Endothelial cell of umbilical vein (primary cell): ENCODE results near the gene CDC37. TPM values are rescaled to one million over a fixed set of nuclear protein-coding genes. Genes with fewer than 3 reads are reported as not detected.

Experiments
- BruUV-seq: library from RNA; stranded (reverse); fragments of 400-500 nt; replicated peaks from 2 replicates; lab custom pipeline; 2021; lab: Mats Ljungman, UMichigan
- CTCF ChIA-PET: fragments of 300-600, 350-600 bp; sonication (Branson Sonifier 250); formaldehyde crosslinking; loops from one replicate; lab custom pipeline; 2021; ENCODE audit warnings: antibody characterized with exemption, inconsistent platforms; lab: Charles Lee
- POLR2A ChIA-PET: fragments of 300-600, 350-600 bp; sonication (Branson Sonifier 250); formaldehyde crosslinking; loops from one replicate; lab custom pipeline; 2021; ENCODE audit warnings: antibody characterized with exemption, inconsistent platforms; lab: Charles Lee
- DNase-seq: peaks from one replicate; pipeline ENCODE4 v3.0.0-alpha.2; 2011; ENCODE audit warnings: low read depth, low spot score
- FAIRE-seq: peaks from 2 replicates; lab custom pipeline; 2011; peaks lifted over from hg19 to GRCh38; lab: Jason Lieb, UNC
- H2AFZ ChIP-seq: 2 replicates; pipeline ENCODE4 v1.6.0; 2012; ENCODE audit warnings: low read depth, low read length, control low read depth, inconsistent platforms
- H3K27ac ChIP-seq: 2 replicates; pipeline ENCODE4 v1.5.1; 2011; ENCODE audit warnings: low read depth, mild to moderate bottlenecking, control low read depth, low read length, moderate library complexity; ENCODE audit not compliant: insufficient read depth
- H3K27me3 ChIP-seq, 2 experiments: 2 replicates each; pipeline versions ENCODE4 v1.6.0 to v1.6.1; 2011; ENCODE audit warnings: low read length in 2 of 2, mixed read lengths in 1 of 2; ENCODE audit not compliant: control insufficient read depth in 2 of 2, insufficient read depth in 2 of 2
- H3K36me3 ChIP-seq, 2 experiments: 2 replicates in 1 of 2; 3 replicates in 1 of 2; pipeline ENCODE4 v1.5.1; 2011; ENCODE audit warnings: low read length in 2 of 2, mild to moderate bottlenecking in 1 of 2, moderate library complexity in 1 of 2; ENCODE audit not compliant: control insufficient read depth in 2 of 2, insufficient read depth in 2 of 2; ENCODE audit errors: extremely low read depth in 1 of 2
- H3K4me1 ChIP-seq: 3 replicates; pipeline ENCODE4 v1.5.1; 2011; ENCODE audit warnings: mild to moderate bottlenecking, low read length; ENCODE audit not compliant: control insufficient read depth, insufficient read depth; ENCODE audit errors: extremely low read depth
- H3K4me2 ChIP-seq: 2 replicates; pipeline ENCODE4 v1.6.1; 2011; ENCODE audit warnings: low read length, control low read depth, mixed read lengths; ENCODE audit not compliant: insufficient read depth
- H3K4me3 ChIP-seq, 3 experiments: fragments of 200-600 bp in 1 of 3; sonication (generic), shearing (Covaris generic) in 1 of 3; replicated peaks in 1 of 3; 2 replicates each; pipeline ENCODE4 v1.5.1; 2011 to 2016; ENCODE audit warnings: control low read depth in 3 of 3, low read length in 3 of 3, mild to moderate bottlenecking in 2 of 3, inconsistent platforms in 1 of 3, low read depth in 1 of 3, moderate library complexity in 1 of 3; ENCODE audit not compliant: insufficient read depth in 1 of 3
- H3K79me2 ChIP-seq: 2 replicates; pipeline ENCODE4 v1.6.0; 2012; ENCODE audit warnings: low read length, inconsistent platforms; ENCODE audit not compliant: control insufficient read depth, insufficient read depth
- H3K9ac ChIP-seq: replicated peaks from 2 replicates; pipeline ENCODE3; 2011; ENCODE audit warnings: low read length, control low read depth; ENCODE audit not compliant: insufficient read depth; ENCODE audit errors: extremely low read depth
- H3K9me1 ChIP-seq: replicated peaks from 3 replicates; pipeline ENCODE4 v1.6.0; 2011; ENCODE audit warnings: mild to moderate bottlenecking, low read length; ENCODE audit not compliant: control insufficient read depth, insufficient read depth; ENCODE audit errors: extremely low read depth
- H3K9me3 ChIP-seq: replicated peaks from 2 replicates; pipeline ENCODE4 v1.5.1; 2012; ENCODE audit warnings: low read length, inconsistent platforms; ENCODE audit not compliant: control insufficient read depth, insufficient read depth
- H4K20me1 ChIP-seq: replicated peaks from 2 replicates; pipeline ENCODE3; 2011; ENCODE audit warnings: mild to moderate bottlenecking, low read length; ENCODE audit not compliant: control insufficient read depth, insufficient read depth; ENCODE audit errors: extremely low read depth
- CTCF ChIP-seq, 2 donors: IDR thresholded peaks; 1 replicate in 1 of 2; 2 replicates in 1 of 2; pipeline ENCODE4 v1.5.1; 2011; ENCODE audit warnings: low read length in 2 of 2, mild to moderate bottlenecking in 2 of 2, moderate library complexity in 2 of 2, control low read depth in 1 of 2, inconsistent platforms in 1 of 2, low read depth in 1 of 2; ENCODE audit not compliant: insufficient read depth in 1 of 2; ENCODE audit errors: extremely low read depth in 1 of 2
- EZH2 ChIP-seq: IDR thresholded peaks from 2 replicates; pipeline ENCODE4 v1.6.1; 2012; ENCODE audit warnings: borderline replicate concordance, low read depth, mild to moderate bottlenecking, moderate library complexity, low read length, inconsistent platforms; ENCODE audit not compliant: severe bottlenecking
- FOS ChIP-seq: IDR thresholded peaks from 2 replicates; pipeline ENCODE4 v1.6.1; 2011; ENCODE audit warnings: mild to moderate bottlenecking, low read length, moderate library complexity, borderline replicate concordance; ENCODE audit not compliant: insufficient read depth
- GATA2 ChIP-seq: IDR thresholded peaks from 2 replicates; pipeline ENCODE4 v1.7.0; 2011; ENCODE audit warnings: low read depth, mild to moderate bottlenecking, moderate library complexity, mixed read lengths, low read length; ENCODE audit not compliant: insufficient read length, insufficient read depth
- JUN ChIP-seq: IDR thresholded peaks from 2 replicates; pipeline ENCODE4 v1.6.1; 2011; ENCODE audit warnings: borderline replicate concordance, low read depth; ENCODE audit not compliant: insufficient read length, insufficient read depth
- MAX ChIP-seq: IDR thresholded peaks from 2 replicates; pipeline ENCODE4 v1.6.1; 2011; ENCODE audit not compliant: insufficient read depth, insufficient read length
- MYC ChIP-seq: IDR thresholded peaks from one replicate; pipeline ENCODE4 v1.6.1; 2011; ENCODE audit warnings: mild to moderate bottlenecking, low read depth, low read length
- POLR2A ChIP-seq: IDR thresholded peaks from 2 replicates; pipeline ENCODE4 v1.6.1; 2012; ENCODE audit warnings: low read depth, mild to moderate bottlenecking, control low read depth, low read length
- POLR2AphosphoS5 ChIP-seq: IDR thresholded peaks from 2 replicates; pipeline ENCODE4 v1.6.1; 2012; ENCODE audit warnings: low read depth, mild to moderate bottlenecking, control low read depth, low read length, moderate library complexity; ENCODE audit not compliant: insufficient read depth
- dilution Hi-C: fragments of 300-500 bp; cut with MboI; formaldehyde crosslinking; loops from one replicate; pipeline ENCODE4 v1.15.0; 2019; ENCODE audit warnings: low sequenced_read_pairs; ENCODE audit not compliant: extremely low pct_ligation_motif_present
- intact Hi-C: fragments of 100-400 bp; cut with micrococcal nuclease; formaldehyde crosslinking; loops from one replicate; pipeline ENCODE4 v1.10.0; 2022
- polyA plus RNA-seq, 4 experiments: library from polyadenylated mRNA; depleted of rRNA in 3 of 4; stranded (reverse) in 3 of 4; unstranded in 1 of 4; fragments of >200 nt; gene quantifications; 2 replicates each; pipeline versions ENCODE4 v1.2.1 to v1.2.3, GENCODE V29; 2011 to 2012; ENCODE audit warnings: missing spikeins in 1 of 4
- total RNA-seq: library from RNA; stranded (reverse); gene quantifications from 2 replicates; pipeline ENCODE4 v1.2.3, GENCODE V29; 2021

The CDC37 gene
- total and polyA plus RNA-seq, 2 donors (not counting 3 experiments of a cell fraction or from before 2014, with no cell fraction given), result 300 to 372 TPM

- Histone ChIP-seq H3K4me1 (peaks cover 18% of the 10 kb centered on the region), H2AFZ (peak overlapping the region; percentile 8), H3K27ac (no peak overlapping the region), H3K36me3 (no peaks in the 10 kb centered on the region), H3K4me2 (no peak overlapping the region), H3K9ac (no peak overlapping the region), H3K4me3 (peak overlapping the region in 1 of 3 experiments; percentile 14), H3K79me2 (no peaks in the 10 kb centered on the region), H4K20me1 (no peaks in the 10 kb centered on the region), H3K9me3 (no peaks in the 10 kb centered on the region), H3K9me1 (no peaks in the 10 kb centered on the region), H3K27me3 (peaks cover 46 to 51% of the 10 kb centered on the region in 2 experiments)
- FAIRE-seq (no peak), DNase-seq (no peak)
- ChIA-PET CTCF (interaction anchor here (0.7 to 1.6 kb wide), 4 partner anchors 9 to 161 kb away, joined by 3 to 5 read pairs (median 4); no protein-coding TSS in a partner anchor), POLR2A (no interaction called here)
- no TSS peak for BruUV-seq
- intact Hi-C loops (loop anchor here (5.0 kb wide), 1 partner anchor 147 kb away; the partner anchor contains the start of genes CDKN2D and KRI1), dilution Hi-C loops (no loop called here)
- TF ChIP-seq MYC (no peak), MAX (peak; percentile 69), POLR2AphosphoS5 (no peak), CTCF (IDR thresholded peaks at IDR 0.05; ENCODE audit: extremely low read depth in 1 of 2, insufficient read depth in 1 of 2, low read depth in 1 of 2, low read length in 2 of 2) (no peak), GATA2 (no peak), POLR2A (no peak), JUN (no peak), FOS (no peak), EZH2 (peak; percentile 98)
These were observed 16.5 kb upstream of the CDC37 start for GRCh38 chr19:10419646-10420443.
